Panc1 (cell line): ENCODE results near the gene ALOXE3.
A peak's percentile ranks its signal among the peaks of the same experiment; 100 is the strongest.

Experiments
- POLR2AphosphoS5 ChIP-seq: IDR thresholded peaks from 2 replicates; pipeline ENCODE4 v1.6.1; 2012; ENCODE audit warnings: mild to moderate bottlenecking, low read depth, low read length, moderate library complexity
- SIN3A ChIP-seq: IDR thresholded peaks from 2 replicates; pipeline ENCODE4 v1.6.1; 2012; ENCODE audit warnings: low read depth, mild to moderate bottlenecking, low read length, moderate library complexity, borderline replicate concordance; ENCODE audit not compliant: insufficient read depth
- TF ChIP-seq, protein P1 (sequence below): fragments of 450-650 bp; IDR thresholded peaks from 2 replicates; pipeline ENCODE4 v1.5.1; 2017; ENCODE audit warnings: mild to moderate bottlenecking

DNA sequence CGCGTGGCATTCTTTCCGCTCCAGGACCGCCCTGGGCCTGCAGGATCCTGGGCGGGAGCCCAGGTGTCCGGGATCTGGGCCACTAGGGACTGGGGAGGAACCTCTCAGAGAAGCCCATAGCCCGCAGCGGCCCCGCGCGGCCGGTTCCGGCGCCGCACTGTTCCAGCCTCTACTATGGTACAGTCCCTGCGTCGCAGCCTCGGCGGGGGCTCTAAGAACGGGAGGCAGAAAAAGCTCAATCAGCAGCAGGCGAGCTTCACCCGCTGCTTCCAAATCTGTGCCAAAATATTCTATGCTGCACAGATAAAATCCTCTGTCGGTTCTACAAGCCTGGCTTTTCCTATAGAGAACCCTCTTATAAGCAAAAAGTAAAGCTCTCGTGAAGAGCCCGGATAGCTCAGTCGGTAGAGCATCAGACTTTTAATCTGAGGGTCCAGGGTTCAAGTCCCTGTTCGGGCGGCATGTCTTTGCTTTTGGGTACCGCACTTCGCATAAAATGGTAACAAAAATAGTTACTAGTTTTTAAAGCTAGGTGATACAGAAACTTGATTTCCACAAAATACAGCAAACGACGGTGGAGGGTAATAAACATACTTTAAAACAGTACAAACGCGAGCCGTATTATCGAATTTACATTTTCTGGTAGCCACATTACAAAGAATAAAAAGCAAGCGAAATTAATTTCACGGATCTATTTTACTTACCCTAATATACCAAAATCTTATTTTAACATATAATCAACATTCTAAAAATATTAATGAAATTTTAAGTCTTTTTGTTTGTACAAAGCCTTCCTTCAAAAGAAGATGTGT, 661 bp upstream of the ALOXE3 start:
- TF ChIP-seq POLR2AphosphoS5 (no peak), SIN3A (no peak; the same call in 1 of the 2 replicates)
- TF ChIP-seq, protein P1, sequence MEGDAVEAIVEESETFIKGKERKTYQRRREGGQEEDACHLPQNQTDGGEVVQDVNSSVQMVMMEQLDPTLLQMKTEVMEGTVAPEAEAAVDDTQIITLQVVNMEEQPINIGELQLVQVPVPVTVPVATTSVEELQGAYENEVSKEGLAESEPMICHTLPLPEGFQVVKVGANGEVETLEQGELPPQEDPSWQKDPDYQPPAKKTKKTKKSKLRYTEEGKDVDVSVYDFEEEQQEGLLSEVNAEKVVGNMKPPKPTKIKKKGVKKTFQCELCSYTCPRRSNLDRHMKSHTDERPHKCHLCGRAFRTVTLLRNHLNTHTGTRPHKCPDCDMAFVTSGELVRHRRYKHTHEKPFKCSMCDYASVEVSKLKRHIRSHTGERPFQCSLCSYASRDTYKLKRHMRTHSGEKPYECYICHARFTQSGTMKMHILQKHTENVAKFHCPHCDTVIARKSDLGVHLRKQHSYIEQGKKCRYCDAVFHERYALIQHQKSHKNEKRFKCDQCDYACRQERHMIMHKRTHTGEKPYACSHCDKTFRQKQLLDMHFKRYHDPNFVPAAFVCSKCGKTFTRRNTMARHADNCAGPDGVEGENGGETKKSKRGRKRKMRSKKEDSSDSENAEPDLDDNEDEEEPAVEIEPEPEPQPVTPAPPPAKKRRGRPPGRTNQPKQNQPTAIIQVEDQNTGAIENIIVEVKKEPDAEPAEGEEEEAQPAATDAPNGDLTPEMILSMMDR: peak; percentile 97
